GM18519 (cell line): Measurements from ENCODE around the gene CXADR.
"Not testable (repeated sequence)": the region's sequence is repeated elsewhere in the genome, so short reads cannot be mapped to it uniquely, and the experiment has no call there.

ENCODE experiments used
- ATAC-seq: cut with Tn5 transposase; IDR thresholded peaks from one replicate; pipeline ENCODE4 v1.9.1; 2021; ENCODE audit warnings: mild to moderate bottlenecking, moderate library complexity; ENCODE audit not compliant: unreplicated experiment, low FRiP score

The CXADR gene

DNA sequence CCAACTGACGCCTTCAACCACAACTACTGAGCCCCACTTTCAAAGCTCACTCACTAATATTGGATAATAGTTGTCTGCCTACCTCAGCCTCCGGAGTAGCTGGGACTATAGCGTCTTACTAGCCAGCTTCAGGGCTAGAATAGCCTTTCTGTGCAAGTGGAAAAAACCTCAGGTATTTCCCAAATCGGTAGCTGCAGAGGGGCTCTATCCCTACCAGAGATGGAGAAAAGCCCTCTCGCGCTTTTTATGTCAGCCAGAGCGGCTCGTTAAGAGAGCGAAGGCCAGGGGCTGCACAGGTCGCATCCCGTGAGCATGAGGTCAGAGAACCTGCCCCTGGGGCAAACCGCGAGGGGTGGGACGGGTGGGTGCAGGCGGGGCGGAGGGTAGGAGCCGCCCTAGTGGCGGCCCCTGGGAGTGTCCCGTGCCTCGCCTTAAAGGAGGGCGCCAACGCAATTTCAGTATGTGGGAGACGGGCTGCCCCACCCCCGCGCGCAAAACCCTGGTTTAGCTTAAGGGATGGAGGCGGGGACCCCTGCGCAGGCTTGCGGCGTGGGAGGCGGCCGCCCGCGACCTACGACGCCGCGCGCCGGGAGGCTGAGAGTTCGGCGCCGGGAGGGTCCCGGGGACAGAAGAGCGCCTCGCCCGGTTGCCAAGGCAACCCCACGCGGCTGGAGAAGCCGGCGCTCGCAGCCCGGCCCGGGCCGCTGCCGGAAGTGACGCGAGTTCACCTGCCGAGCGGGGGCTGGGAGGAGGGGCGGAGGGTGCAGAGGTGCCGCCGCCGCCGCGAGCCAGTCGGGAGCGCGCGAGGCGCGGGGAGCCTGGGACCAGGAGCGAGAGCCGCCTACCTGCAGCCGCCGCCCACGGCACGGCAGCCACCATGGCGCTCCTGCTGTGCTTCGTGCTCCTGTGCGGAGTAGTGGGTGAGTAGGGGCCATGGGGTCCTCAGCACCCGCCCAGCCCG is at the start of gene CXADR:
TSS of gene CXADR (plus strand) at position 791 of the 961 bp plus-strand sequence. CDS start at position 878, 87 bp downstream.
- ATAC-seq: peak; percentile 90

DNA sequence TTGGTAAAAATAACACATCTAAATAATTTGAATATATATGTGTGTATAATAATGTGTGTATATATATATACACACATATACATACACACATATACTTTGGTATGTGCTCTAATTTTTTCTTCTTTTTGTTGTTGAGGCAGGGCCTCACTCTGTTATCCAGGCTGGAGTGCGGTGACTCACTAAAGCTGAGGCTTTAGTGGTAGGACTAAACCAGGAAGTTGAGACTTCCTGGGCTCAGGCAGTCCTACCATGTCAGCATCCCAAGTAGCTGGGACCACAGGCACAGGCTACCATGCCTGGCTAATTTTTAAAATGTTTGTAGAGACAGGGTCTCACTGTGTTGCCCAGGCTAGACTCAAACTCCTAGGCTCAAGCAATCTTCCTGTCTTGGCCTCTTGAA is 46.7 kb upstream of the CXADR start:
- ATAC-seq: no peak

DNA sequence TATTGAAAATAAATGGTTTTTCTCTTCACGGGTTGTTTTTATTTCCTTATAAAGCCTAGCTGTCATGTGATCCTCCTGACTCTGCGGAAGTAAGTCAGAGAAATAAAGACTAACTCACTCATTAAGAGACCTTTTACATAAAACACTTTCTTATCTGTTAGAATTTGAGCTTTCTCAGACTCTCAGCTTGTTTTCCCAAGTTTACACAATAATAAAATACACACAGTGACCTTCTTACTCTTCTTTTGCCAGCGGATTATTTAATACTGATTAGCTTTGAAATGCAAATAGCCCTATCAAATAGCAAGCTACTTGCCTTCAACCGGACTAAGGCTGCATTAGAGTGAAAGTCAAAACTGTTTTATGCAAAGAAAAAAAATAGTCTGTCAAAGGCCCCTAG is 45.5 kb upstream of the CXADR start:
- ATAC-seq: no peak

DNA sequence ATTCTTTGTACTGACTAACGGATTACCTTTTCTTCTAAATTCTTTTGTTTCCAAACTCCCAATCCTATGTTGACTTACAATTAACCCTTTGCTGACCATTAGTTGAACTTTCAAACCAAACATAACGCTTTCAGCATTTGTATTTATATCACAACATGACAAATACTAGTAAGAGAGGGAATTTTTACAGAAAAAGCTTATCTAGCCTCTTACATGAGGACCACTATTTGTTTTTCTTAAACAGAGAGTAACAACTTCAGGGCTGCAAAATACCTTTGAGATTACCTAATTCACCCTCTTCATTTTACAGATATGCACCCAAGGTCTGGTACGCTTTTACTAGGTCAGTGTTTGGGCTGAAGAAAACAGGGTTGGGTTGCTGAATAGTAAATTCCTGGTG is 45.0 kb upstream of the CXADR start:
- no peak for ATAC-seq

GRCh38 chr21:17468698-17469097 is 44.1 kb upstream of the CXADR start:
- no peak for ATAC-seq

- no peak for ATAC-seq
Observed at GRCh38 chr21:17469727-17470126, 43.1 kb upstream of the CXADR start.

- ATAC-seq: no peak
Observed at GRCh38 chr21:17472182-17472581, 40.7 kb upstream of the CXADR start.

- ATAC-seq: no peak
Observed at GRCh38 chr21:17472592-17473271, 40.1 kb upstream of the CXADR start.

- ATAC-seq: no peak
Observed at GRCh38 chr21:17476006-17476405, 36.8 kb upstream of the CXADR start.

DNA sequence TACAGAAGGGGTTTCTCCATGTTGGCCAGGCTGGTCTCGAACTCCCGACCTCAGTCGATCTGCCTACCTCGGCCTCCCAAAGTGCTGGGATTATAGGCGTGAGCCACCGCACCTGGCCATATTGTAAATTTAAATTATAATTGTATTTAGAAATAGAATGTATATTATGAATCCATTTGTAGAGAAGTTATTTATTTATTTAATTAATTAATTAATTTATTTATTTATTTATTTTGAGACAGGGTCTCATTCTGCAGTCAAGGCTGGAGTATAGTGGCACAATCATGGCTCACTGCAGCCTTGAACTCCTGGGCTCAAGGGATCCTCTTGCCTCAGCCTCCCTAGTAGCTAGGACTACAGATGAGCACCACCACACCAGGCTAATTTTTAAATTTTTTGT is 34.7 kb upstream of the CXADR start:
- ATAC-seq: not testable (repeated sequence)

DNA sequence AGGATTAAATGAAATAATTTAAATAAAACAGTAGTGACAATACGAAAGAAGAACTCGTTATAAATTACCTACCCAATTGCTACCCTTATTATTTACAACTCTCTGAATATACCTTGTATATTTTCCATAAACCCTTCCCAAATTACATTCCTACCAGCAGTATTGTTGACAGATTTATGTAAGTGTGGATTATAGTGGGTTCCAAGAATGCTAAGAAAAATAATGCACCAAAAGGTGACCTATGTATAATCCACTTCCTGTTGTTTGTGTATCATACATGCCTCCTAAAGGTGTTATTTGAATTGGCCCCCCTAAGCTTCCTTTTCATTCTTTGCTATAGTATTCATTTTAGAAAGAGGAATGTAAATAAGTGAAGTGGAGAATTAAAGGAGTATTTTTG is 33.2 kb upstream of the CXADR start:
- no peak for ATAC-seq

GRCh38 chr21:17482928-17483327 is 29.9 kb upstream of the CXADR start:
- ATAC-seq: no peak

DNA sequence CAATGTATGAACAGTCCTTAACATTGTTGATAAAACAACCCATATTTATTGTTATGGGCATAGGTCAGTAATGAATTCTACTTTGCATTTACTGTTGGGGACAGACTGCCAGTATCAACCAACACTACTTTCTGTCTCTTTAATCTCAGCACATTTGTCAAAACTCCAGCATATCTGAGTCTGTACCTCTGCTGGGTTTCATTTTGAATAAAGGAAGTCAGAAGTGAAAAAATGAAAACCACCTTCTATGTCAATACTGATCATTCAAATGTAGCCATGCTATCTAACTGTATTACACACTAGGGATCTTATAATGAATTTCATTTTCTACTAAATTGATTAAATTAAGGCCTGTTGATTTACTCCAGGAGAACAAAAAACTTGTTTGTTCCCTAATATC is 24.2 kb upstream of the CXADR start:
- ATAC-seq: peak; percentile 97

- ATAC-seq: not testable (repeated sequence)
Observed at GRCh38 chr21:17489565-17489964, 23.3 kb upstream of the CXADR start.

GRCh38 chr21:17491716-17492414 is 21.0 kb upstream of the CXADR start:
- no peak for ATAC-seq

DNA sequence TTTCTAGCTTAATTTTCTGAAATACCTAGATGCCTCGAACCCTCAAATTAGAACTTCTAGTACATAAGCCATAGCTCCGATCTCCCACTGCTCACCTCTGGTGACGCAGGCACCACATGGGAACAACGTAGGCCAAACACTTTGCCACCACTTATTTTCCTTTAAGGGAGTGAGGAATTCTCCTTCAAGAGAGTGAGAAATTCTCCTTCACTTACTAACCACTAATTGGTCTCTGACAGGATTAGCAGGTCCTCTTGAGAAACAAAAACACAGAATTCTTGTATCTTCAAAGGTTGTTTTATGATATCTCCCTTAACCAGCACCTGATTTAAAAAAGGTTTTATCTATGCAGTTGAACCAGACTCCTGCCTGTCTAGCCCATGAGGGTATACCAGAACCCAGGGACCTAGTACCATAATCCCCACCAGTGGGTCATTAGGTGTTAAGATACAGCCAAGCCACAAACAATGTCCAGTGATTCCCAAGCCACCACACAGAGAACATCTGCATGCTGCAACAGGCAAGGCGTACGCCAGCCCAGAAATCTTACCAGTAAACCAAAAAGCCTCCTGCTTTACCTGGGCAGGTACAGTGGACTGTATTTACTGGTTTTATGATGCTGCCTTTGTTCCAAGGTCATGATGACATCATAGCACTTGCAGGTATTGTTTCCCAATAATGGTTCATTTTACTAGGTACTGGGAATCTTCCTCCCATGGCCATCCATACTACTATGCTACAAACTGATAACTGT is 20.3 kb upstream of the CXADR start:
- no peak for ATAC-seq

DNA sequence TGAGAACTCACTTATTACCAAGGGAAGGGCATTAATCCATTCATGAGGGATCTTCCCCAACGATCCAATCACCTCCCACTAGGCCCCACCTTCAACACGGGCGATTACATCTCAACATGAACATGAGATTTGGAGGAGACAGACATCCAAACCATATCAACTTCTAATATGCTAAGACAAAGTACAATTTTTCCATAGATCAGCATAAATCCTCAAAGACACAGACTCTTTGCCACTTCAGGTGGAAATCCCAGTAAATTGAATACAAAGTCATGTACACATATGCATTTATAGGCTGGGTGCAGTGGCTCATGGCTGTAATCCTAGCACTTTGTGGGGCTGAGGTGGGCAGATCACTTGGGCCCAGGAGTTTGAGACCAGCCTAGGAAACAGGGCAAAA is 18.8 kb upstream of the CXADR start:
- no peak for ATAC-seq

- no peak for ATAC-seq
Observed at GRCh38 chr21:17495680-17496079, 17.2 kb upstream of the CXADR start.

DNA sequence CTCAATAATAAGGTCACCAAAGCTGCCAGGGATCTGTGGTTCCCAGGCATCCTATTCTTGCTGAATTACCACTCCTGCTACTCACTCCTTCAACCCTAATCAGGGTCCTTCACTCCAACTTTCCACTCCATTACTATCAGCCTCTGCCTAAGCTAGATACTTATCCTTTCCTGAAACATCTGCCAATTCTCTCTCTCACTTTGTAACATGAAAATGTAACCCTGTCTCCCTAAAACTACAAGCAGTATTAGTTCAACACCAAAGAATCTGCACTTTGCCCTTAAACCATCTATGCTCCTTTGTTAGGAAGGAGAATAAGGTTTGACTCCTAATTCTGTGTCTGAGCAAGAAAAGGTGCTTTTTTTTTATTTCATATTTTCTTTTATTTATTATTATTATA is 15.5 kb upstream of the CXADR start:
- no peak for ATAC-seq

DNA sequence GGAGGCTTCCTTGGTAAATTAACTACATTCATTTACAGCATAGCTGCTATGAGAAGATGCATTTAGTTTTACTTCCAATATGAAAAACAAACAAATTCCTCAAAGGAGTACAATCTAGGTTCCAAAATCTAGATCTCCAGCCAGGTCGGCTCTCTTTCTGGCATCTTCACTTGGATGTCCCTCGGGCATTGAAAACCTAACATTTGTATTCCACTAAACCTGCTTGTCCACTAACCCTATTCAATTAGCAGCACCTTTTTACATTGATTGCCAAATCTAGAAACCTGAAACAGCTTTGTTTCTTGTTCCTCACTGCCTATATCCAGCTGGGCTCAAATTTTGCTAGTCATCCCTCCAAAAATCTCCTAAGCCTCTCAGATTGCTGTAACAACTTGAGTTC is 14.3 kb upstream of the CXADR start:
- ATAC-seq: no peak
